ENCODE data around the gene MTHFD1. TPM values are rescaled to one million over a fixed set of nuclear protein-coding genes. Genes with fewer than 3 reads are reported as not detected.

The MTHFD1 gene
- total RNA-seq, 2 donors from 2014 or later: 103 to 116 TPM

GRCh38 chr14:64495252-64495651 lies 107.1 kb downstream of the MTHFD1 start:
- Histone ChIP-seq H3K4me1 (ENCODE audit: control insufficient read depth, insufficient read depth, low read length) (no peaks in the 10 kb centered on the region), H3K9me3 (ENCODE audit: control insufficient read depth, low read length) (no peaks in the 10 kb centered on the region), H3K27me3 (ENCODE audit: control insufficient read depth, insufficient read depth, low read length, poor library complexity, severe bottlenecking) (no peaks in the 10 kb centered on the region), H3K9ac (ENCODE audit: extremely low read depth, low read length, poor library complexity, severe bottlenecking) (no peak overlapping the region), H3K4me3 (ENCODE audit: low read length) (no peak overlapping the region), H3K27ac (ENCODE audit: low read depth, low read length) (no peak overlapping the region), H3K36me3 (ENCODE audit: control insufficient read depth, insufficient read depth, low read length) (peaks cover 10% of the 10 kb centered on the region)
- Mint-ChIP-seq H3K27ac (no peak overlapping the region), H3K36me3 (ENCODE audit: low read depth) (peaks cover 32% of the 10 kb centered on the region), H3K9me3 (no peaks in the 10 kb centered on the region), H3K4me3 (no peak overlapping the region), H3K4me1 (peaks cover 6% of the 10 kb centered on the region), H3K27me3 (ENCODE audit: insufficient read depth) (no peaks in the 10 kb centered on the region)
- no peak for DNase-seq
- no peak for TF ChIP-seq CTCF (conservative IDR thresholded peaks at IDR 0.05)

GRCh38 chr14:64496764-64497163 lies 108.6 kb downstream of the MTHFD1 start:
- Histone ChIP-seq H3K9ac (ENCODE audit: extremely low read depth, low read length, poor library complexity, severe bottlenecking) (no peak overlapping the region), H3K4me1 (ENCODE audit: control insufficient read depth, insufficient read depth, low read length) (peaks cover 6% of the 10 kb centered on the region), H3K4me3 (ENCODE audit: low read length) (no peak overlapping the region), H3K36me3 (ENCODE audit: control insufficient read depth, insufficient read depth, low read length) (peaks cover 9% of the 10 kb centered on the region), H3K27me3 (ENCODE audit: control insufficient read depth, insufficient read depth, low read length, poor library complexity, severe bottlenecking) (no peaks in the 10 kb centered on the region), H3K27ac (ENCODE audit: low read depth, low read length) (no peak overlapping the region), H3K9me3 (ENCODE audit: control insufficient read depth, low read length) (no peaks in the 10 kb centered on the region)
- no peak for TF ChIP-seq CTCF (conservative IDR thresholded peaks at IDR 0.05)
- no peak overlapping the region for H3K27ac Mint-ChIP-seq
- DNase-seq: no peak
- no peaks in the 10 kb centered on the region for H3K9me3 Mint-ChIP-seq
- no peak overlapping the region for H3K4me3 Mint-ChIP-seq
- no peaks in the 10 kb centered on the region for H3K27me3 Mint-ChIP-seq (ENCODE audit: insufficient read depth)
- H3K36me3 Mint-ChIP-seq (ENCODE audit: low read depth): peaks cover 22% of the 10 kb centered on the region
- peaks cover 11% of the 10 kb centered on the region for H3K4me1 Mint-ChIP-seq

- Histone ChIP-seq H3K9me3 (ENCODE audit: control insufficient read depth, low read length) (no peaks in the 10 kb centered on the region), H3K4me3 (ENCODE audit: low read length) (no peak overlapping the region), H3K9ac (ENCODE audit: extremely low read depth, low read length, poor library complexity, severe bottlenecking) (no peak overlapping the region), H3K4me1 (ENCODE audit: control insufficient read depth, insufficient read depth, low read length) (peaks cover 12% of the 10 kb centered on the region), H3K27me3 (ENCODE audit: control insufficient read depth, insufficient read depth, low read length, poor library complexity, severe bottlenecking) (no peaks in the 10 kb centered on the region), H3K36me3 (ENCODE audit: control insufficient read depth, insufficient read depth, low read length) (peaks cover 4% of the 10 kb centered on the region), H3K27ac (ENCODE audit: low read depth, low read length) (no peak overlapping the region)
- 100% methylated on average over 1 of the region's 1 CpG; no CpG with 5 or more reads in 1 of the 2 experiments for WGBS, 2 experiments (ENCODE audit: insufficient coverage in 1 of 2, insufficient read length in 1 of 2)
- no peaks in the 10 kb centered on the region for H3K27me3 Mint-ChIP-seq (ENCODE audit: insufficient read depth)
- no peaks in the 10 kb centered on the region for H3K9me3 Mint-ChIP-seq
- no peak for DNase-seq
- no peak overlapping the region for H3K4me3 Mint-ChIP-seq
- peaks cover 23% of the 10 kb centered on the region for H3K4me1 Mint-ChIP-seq
- H3K27ac Mint-ChIP-seq: no peak overlapping the region
- no peak for TF ChIP-seq CTCF (conservative IDR thresholded peaks at IDR 0.05)
- peaks cover 22% of the 10 kb centered on the region for H3K36me3 Mint-ChIP-seq (ENCODE audit: low read depth)
Observed at GRCh38 chr14:64500088-64500487, 111.9 kb downstream of the MTHFD1 start.
